GM21526 (cell line): ENCODE results near the gene CD72.

Experiments
- ATAC-seq: cut with Tn5 transposase; IDR thresholded peaks from one replicate; pipeline ENCODE4 v1.9.1; 2021; ENCODE audit warnings: moderate library complexity; ENCODE audit not compliant: unreplicated experiment, low FRiP score

The CD72 gene

DNA sequence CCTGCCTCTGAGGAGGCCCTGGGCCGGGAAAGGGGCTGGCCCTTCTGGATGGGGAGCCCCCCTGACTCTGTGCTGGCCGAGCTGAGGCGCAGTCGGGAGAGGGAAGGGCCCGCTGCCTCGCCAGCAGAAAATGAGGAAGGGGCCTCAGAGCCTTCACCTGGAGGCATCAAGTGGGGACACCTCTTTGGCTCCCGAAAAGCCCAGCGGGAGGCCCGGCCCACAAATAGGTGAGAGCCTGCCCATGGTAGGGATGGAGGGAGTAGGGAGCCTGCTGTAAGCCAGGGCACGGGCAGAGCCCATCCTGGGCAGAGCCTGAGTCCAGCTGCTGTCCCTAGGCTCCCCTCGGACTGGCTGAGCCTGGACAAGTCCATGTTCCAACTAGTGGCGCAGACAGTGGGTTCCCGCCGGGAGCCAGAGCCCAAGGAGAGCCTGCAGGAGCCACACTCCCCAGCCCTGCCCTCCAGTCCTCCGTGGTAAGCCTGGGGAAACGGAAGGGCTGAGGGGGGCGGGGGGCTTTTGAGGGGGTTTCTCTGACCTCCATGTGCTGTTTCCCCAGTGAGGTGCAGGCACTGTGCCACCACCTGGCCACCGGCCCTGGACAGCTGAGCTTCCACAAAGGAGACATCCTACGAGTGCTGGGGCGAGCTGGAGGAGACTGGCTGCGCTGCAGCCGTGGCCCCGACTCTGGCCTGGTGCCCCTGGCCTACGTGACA is 57.4 kb downstream of the CD72 start:
- ATAC-seq = no peak
